K562 (cell line): ENCODE results near the gene CRK. TPM values are rescaled to one million over a fixed set of nuclear protein-coding genes. Genes with fewer than 3 reads are reported as not detected.
"Not testable (repeated sequence)": the region's sequence is repeated elsewhere in the genome, so short reads cannot be mapped to it uniquely, and the experiment has no call there.

ENCODE experiments used
- ATAC-seq: fragments of 200-7000 bp; cut with Tn5 transposase; 3 replicates; pipeline ENCODE4 v1.9.1; 2020; ENCODE audit warnings: moderate library complexity
- BruUV-seq: library from RNA; stranded (reverse); fragments of 400-500 nt; replicated peaks from 2 replicates; lab custom pipeline; 2021; lab: Mats Ljungman, UMichigan
- CTCF ChIA-PET: fragments of 300-600 bp; formaldehyde crosslinking; extraction: SDS; loops from one replicate; lab custom pipeline; 2021; ENCODE audit warnings: low intra/inter-chr PET ratio; lab: Yijun Ruan, JAX
- POLR2A ChIA-PET: fragments of 300-600, 350-650 bp; sonication (Branson Sonifier 250); formaldehyde crosslinking; extraction: SDS; loops from one replicate; lab custom pipeline; 2021; ENCODE audit warnings: antibody characterized with exemption, inconsistent platforms; lab: Yijun Ruan, JAX
- DNase-seq, 4 experiments: peaks; one replicate each; pipeline versions ENCODE4 v3.0.0 to v3.0.0-alpha.2; 2011 to 2018; ENCODE audit warnings: low spot score in 3 of 4, mixed read lengths in 3 of 4; ENCODE audit errors: extremely low read depth in 1 of 4
- FAIRE-seq: peaks from 2 replicates; lab custom pipeline; 2011; peaks lifted over from hg19 to GRCh38; lab: Jason Lieb, UNC
- H2AFZ ChIP-seq: 2 replicates; pipeline ENCODE4 v1.6.0; 2011; ENCODE audit warnings: low read depth, low read length, control low read depth, inconsistent platforms
- H3K27ac ChIP-seq: fragments of 200-600 bp; 3 replicates; pipeline ENCODE4 v1.8.0; 2011; ENCODE audit warnings: low read depth, mild to moderate bottlenecking, control low read depth, inconsistent platforms, low read length, moderate library complexity, mixed read lengths; ENCODE audit errors: extremely low read depth
- H3K27me3 ChIP-seq, 2 experiments: fragments of 300-600 bp in 1 of 2; 2 replicates in 1 of 2; 3 replicates in 1 of 2; pipeline versions ENCODE4 v1.6.0 to v1.8.0; 2011; ENCODE audit warnings: inconsistent platforms in 2 of 2, low read length in 2 of 2, mild to moderate bottlenecking in 1 of 2, mixed read lengths in 1 of 2, moderate library complexity in 1 of 2; ENCODE audit not compliant: control insufficient read depth in 2 of 2, insufficient read depth in 2 of 2
- H3K36me3 ChIP-seq: fragments of 300-600 bp; 3 replicates; pipeline ENCODE4 v1.8.0; 2011; ENCODE audit warnings: mild to moderate bottlenecking, low read length, inconsistent platforms; ENCODE audit not compliant: control insufficient read depth, insufficient read depth
- H3K4me1 ChIP-seq, 2 experiments: fragments of 200-600 bp in 1 of 2; replicated peaks in 1 of 2; 2 replicates in 1 of 2; 3 replicates in 1 of 2; pipeline versions ENCODE4 v1.5.1 to v1.8.0; 2011; ENCODE audit warnings: inconsistent platforms in 2 of 2, low read length in 2 of 2, mild to moderate bottlenecking in 1 of 2, mixed read lengths in 1 of 2, moderate library complexity in 1 of 2; ENCODE audit not compliant: control insufficient read depth in 2 of 2, insufficient read depth in 2 of 2
- H3K4me2 ChIP-seq: 2 replicates; pipeline ENCODE4 v1.6.1; 2011; ENCODE audit warnings: low read length, control low read depth, inconsistent platforms, mixed read lengths; ENCODE audit not compliant: insufficient read depth
- H3K4me3 ChIP-seq: fragments of 200-600 bp; sonication (generic), shearing (Covaris generic); 2 replicates; pipeline ENCODE4 v1.5.1; 2016; ENCODE audit warnings: control low read depth, inconsistent platforms
- H3K79me2 ChIP-seq: fragments of 200-600 bp; 3 replicates; pipeline ENCODE4 v1.8.0; 2011; ENCODE audit warnings: low read length, inconsistent platforms; ENCODE audit not compliant: control insufficient read depth, insufficient read depth
- H3K9ac ChIP-seq, 2 experiments: 2 replicates each; pipeline versions ENCODE4 v1.6.0 to v1.6.1; 2011; ENCODE audit warnings: low read depth in 2 of 2, low read length in 2 of 2, control low read depth in 1 of 2, inconsistent platforms in 1 of 2, mild to moderate bottlenecking in 1 of 2, mixed read lengths in 1 of 2; ENCODE audit not compliant: insufficient read depth in 1 of 2
- H3K9me1 ChIP-seq: one replicate; pipeline ENCODE4 v1.6.0; 2011; ENCODE audit warnings: inconsistent platforms, mild to moderate bottlenecking, low read length, moderate library complexity; ENCODE audit not compliant: control insufficient read depth, insufficient read depth
- H3K9me3 ChIP-seq: replicated peaks from 2 replicates; pipeline ENCODE4 v1.5.1; 2011; ENCODE audit warnings: low read depth, low read length, inconsistent platforms; ENCODE audit not compliant: control insufficient read depth, insufficient read depth
- H4K20me1 ChIP-seq: replicated peaks from 2 replicates; pipeline ENCODE4 v1.6.1; 2011; ENCODE audit warnings: low read length, inconsistent platforms, mixed read lengths; ENCODE audit not compliant: control insufficient read depth, insufficient read depth
- DIDO1 ChIP-seq: fragments of 450-650 bp; IDR thresholded peaks from 2 replicates; pipeline ENCODE4 v1.6.1; 2016; ENCODE audit warnings: low read depth, missing biosample characterization, missing genetic modification characterization
- MTF1 ChIP-seq: fragments of 250-450 bp; sonication (Bioruptor Pico); IDR thresholded peaks from 2 replicates; pipeline ENCODE4 v1.9.0; 2021; ENCODE audit warnings: moderate library complexity, mild to moderate bottlenecking, inconsistent platforms, borderline replicate concordance
- RBFOX2 ChIP-seq: fragments of 200-400 bp; formaldehyde crosslinking; IDR thresholded peaks from 2 replicates; pipeline ENCODE4 v1.6.1; 2017; ENCODE audit warnings: low read depth, mild to moderate bottlenecking, low read length, moderate library complexity
- RFX7 ChIP-seq: fragments of 250-450 bp; sonication (Bioruptor Pico); IDR thresholded peaks from 2 replicates; pipeline ENCODE4 v1.5.1; 2021; ENCODE audit warnings: mild to moderate bottlenecking
- SAFB ChIP-seq: fragments of 200-400 bp; formaldehyde crosslinking; IDR thresholded peaks from 2 replicates; pipeline ENCODE4 v1.6.1; 2017; ENCODE audit warnings: low read depth, low read length, borderline replicate concordance
- TFAP4 ChIP-seq: sonication (generic); formaldehyde crosslinking; IDR thresholded peaks from 2 replicates; pipeline ENCODE4 v1.8.0; 2022; ENCODE audit warnings: missing genetic modification reagents, mild to moderate bottlenecking, moderate library complexity, borderline replicate concordance
- XRCC3 ChIP-seq: fragments of 450-650 bp; IDR thresholded peaks from 2 replicates; pipeline ENCODE4 v1.6.1; 2017; ENCODE audit warnings: mild to moderate bottlenecking, moderate library complexity
- WGBS: fragments of 100-300 bp; shearing (Covaris generic); methylation state at CpG from one replicate; pipeline ENCODE4 v1.1.6; 2016; ENCODE audit warnings: low coverage, mixed read lengths; ENCODE audit not compliant: insufficient coverage; ENCODE audit errors: missing lambda C conversion rate; 5-methylcytosine and 5-hydroxymethylcytosine counted together
- in situ Hi-C: fragments of 300-500 bp; cut with MboI; formaldehyde crosslinking; loops from 4 replicates; pipeline ENCODE4 v1.15.0; 2018; ENCODE audit warnings: inconsistent platforms, mixed read lengths
- intact Hi-C: fragments of 100-400 bp; cut with micrococcal nuclease; formaldehyde crosslinking; loops from 2 replicates; pipeline ENCODE4 v1.14.2; 2022
- polyA plus RNA-seq, 8 experiments: library from polyadenylated mRNA; depleted of rRNA in 4 of 8; stranded (reverse) in 5 of 8; unstranded in 3 of 8; fragments of >200 nt; fragmentation: Nextera tagmentation in 2 of 8; fragmentation: Illumina TruSeq in 1 of 8; extraction: Ambion mirVana in 2 of 8; extraction: Trizol in 1 of 8; gene quantifications; 2 replicates each; pipeline versions ENCODE4 v1.2.1 to v1.2.3, GENCODE V29; 2011 to 2014; ENCODE audit warnings: inconsistent platforms in 1 of 8, missing spikeins in 1 of 8
- total RNA-seq, 7 experiments: library from RNA; depleted of rRNA in 6 of 7; stranded (reverse); fragments of >200 nt in 6 of 7; fragmentation: Illumina TruSeq in 2 of 7; extraction: Trizol in 2 of 7; gene quantifications; 2 replicates each; pipeline versions ENCODE4 v1.2.1 to v1.2.3, GENCODE V29; 2011 to 2021; ENCODE audit warnings: low replicate concordance in 1 of 7
- TF ChIP-seq, protein P1 (sequence below): fragments of 250-450 bp; sonication (Bioruptor Pico); IDR thresholded peaks from 2 replicates; pipeline ENCODE4 v1.9.0; 2021; ENCODE audit warnings: mild to moderate bottlenecking

Gene CRK
- total and polyA plus RNA-seq, 9 of the 15 experiments (the other 6 are each of a cell fraction or from before 2014, with no cell fraction given): 13.1 to 40.2 (median 26.1) TPM

DNA sequence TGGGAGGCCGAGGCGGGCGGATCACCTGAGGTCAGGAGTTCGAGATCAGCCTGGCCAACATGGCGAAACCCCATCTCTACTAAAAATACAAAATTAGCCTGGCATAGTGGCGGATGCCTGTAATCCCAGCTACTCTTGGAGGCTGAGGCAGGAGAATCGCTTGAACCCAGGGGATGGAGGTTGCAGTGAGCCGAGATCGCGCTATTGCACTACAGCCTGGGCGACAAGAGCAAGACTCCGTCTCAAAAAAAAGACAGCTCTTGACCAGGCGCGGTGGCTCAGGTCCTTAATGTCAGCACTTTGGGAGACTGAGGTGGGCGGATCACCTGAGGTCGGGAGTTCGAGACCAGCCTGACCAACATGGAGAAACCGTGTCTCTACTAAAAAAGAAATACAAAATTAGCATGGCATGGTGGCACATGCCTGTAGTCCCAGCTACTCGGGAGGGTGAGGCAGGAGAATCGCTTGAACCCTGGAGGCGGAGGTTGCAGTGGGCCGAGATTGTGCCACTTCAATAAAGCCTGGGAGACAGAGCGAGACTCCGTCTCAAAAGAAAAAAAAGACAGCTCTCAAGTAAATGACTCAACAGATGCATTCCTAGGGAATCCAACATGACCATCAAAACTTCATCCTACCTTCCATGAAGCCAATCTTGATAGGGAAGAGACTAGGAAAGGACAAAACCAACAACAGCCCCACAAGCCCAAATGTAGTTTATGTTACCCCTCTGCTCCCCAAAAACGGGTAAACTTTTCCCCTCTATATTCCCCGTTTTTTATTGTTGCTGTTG is 60.0 kb downstream of the CRK start:
- H3K9me1 ChIP-seq, H3K9ac ChIP-seq, ATAC-seq, BruUV-seq, H3K4me2 ChIP-seq, CTCF ChIA-PET, H3K4me3 ChIP-seq, H2AFZ ChIP-seq, intact Hi-C loops, H3K27me3 ChIP-seq, H3K9me3 ChIP-seq, DNase-seq, FAIRE-seq, H3K27ac ChIP-seq, in situ Hi-C loops: not testable (repeated sequence)
- TF ChIP-seq RBFOX2: peak; percentile 29; the same call in 1 of the 2 replicates
- Histone ChIP-seq H3K79me2 (peaks cover 89% of the 10 kb centered on the region), H3K36me3 (peaks cover 35% of the 10 kb centered on the region; the same call in 2 of the 3 replicates), H4K20me1 (peaks cover 57% of the 10 kb centered on the region), H3K4me1 (peaks cover 24 to 35% of the 10 kb centered on the region in 2 experiments; a peak in 4 of 5 replicates)
- POLR2A ChIA-PET: interaction anchor here (0.8 to 2.3 kb wide), 5 partner anchors 10 to 98 kb away, joined by 3 to 11 read pairs (median 4); no protein-coding TSS in a partner anchor
- 94% methylated on average over 16 of the region's 26 CpGs for WGBS

DNA sequence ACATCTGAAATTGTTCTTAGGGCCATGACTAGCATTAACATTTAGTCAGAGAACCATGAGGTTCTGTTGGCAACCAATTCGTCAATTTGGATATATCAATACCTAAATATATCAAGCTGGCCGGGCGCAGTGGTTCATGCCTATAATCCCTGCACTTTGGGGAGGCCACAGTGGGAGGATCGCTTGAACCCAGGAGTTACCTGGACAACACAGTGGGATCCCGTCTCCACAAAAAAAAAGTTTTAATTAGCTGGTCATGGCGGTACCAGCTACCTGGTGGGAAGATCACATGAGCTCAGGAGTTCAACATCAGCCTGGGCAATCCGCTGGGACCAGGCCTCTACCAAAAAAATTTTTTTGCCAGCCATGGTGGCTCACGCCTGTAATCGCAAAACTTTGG is 64.5 kb downstream of the CRK start:
- H3K79me2 ChIP-seq: peaks cover 100% of the 10 kb centered on the region
- peak overlapping the region; percentile 49; the same call in 1 of the 2 replicates for H3K4me2 ChIP-seq
- BruUV-seq: no TSS peak
- peaks cover 29% of the 10 kb centered on the region; the same call in 2 of the 3 replicates for H3K36me3 ChIP-seq
- peak overlapping the region; percentile 5; the same call in 1 of the 3 replicates for H3K27ac ChIP-seq
- peaks cover 26 to 27% of the 10 kb centered on the region in 2 experiments; a peak in 4 of 5 replicates for H3K4me1 ChIP-seq
- TF ChIP-seq DIDO1 (tag): no peak
- no peak for TF ChIP-seq TFAP4 (CRISPR knock-in tag)
- no peak for TF ChIP-seq SAFB
- no peak for TF ChIP-seq MTF1 (CRISPR knock-in tag)
- TF ChIP-seq, protein P1, sequence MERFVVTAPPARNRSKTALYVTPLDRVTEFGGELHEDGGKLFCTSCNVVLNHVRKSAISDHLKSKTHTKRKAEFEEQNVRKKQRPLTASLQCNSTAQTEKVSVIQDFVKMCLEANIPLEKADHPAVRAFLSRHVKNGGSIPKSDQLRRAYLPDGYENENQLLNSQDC (CRISPR knock-in tag): no peak
- no peak for TF ChIP-seq XRCC3
- TF ChIP-seq RFX7 (CRISPR knock-in tag): no peak
- ChIA-PET CTCF (no interaction called here), POLR2A (interaction anchor here (0.7 to 2.6 kb wide), 7 partner anchors 8 to 26 kb away, joined by 3 to 17 read pairs (median 4); partner anchors contain the start of gene YWHAE)
- DNase-seq: no peak
- H2AFZ ChIP-seq: no peak overlapping the region
- H3K9me1 ChIP-seq: peaks cover 5% of the 10 kb centered on the region
- WGBS: 75% methylated on average over 8 of the region's 9 CpGs
- FAIRE-seq: peak; percentile 29
- H3K9ac ChIP-seq: peak overlapping the region; percentile 6 to 52; a peak in 2 of 4 replicates
- H3K27me3 ChIP-seq: no peaks in the 10 kb centered on the region
- peaks cover 59% of the 10 kb centered on the region for H4K20me1 ChIP-seq
- in situ Hi-C loops: no loop called here
- H3K9me3 ChIP-seq: no peaks in the 10 kb centered on the region
- H3K4me3 ChIP-seq: no peak overlapping the region
- no peak for ATAC-seq
- intact Hi-C loops: no loop called here
